ENCODE data around the gene ZNF521. TPM values are rescaled to one million over a fixed set of nuclear protein-coding genes. Genes with fewer than 3 reads are reported as not detected.
A peak's percentile ranks its signal among the peaks of the same experiment; 100 is the strongest.

Gene ZNF521
- total RNA-seq, 1 donor from 2014 or later, result 48.0 TPM

DNA sequence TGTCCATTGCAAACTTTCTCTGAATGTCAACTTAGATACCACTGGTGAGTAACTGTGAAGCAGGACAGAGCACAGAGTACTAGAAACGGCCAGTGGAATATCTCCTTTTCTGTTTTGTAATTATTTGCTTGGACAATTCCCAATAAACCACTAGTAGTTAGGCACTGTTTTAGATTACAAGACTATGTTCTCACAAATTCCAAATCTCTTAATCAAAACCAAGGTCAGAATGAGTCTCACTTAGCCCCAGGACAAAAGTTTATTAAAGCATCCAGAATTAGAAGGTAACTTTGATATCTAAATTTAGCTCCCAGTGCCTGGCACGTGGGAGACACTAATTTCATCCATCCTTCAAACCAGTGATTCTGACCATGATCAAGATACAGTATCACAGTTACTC, 89.0 kb downstream of the ZNF521 start:
- no peaks in the 10 kb centered on the region for H3K27me3 Mint-ChIP-seq (ENCODE audit: low read depth, unreplicated experiment)
- H3K79me2 ChIP-seq (ENCODE audit: insufficient read depth, low read length), result no peaks in the 10 kb centered on the region

DNA sequence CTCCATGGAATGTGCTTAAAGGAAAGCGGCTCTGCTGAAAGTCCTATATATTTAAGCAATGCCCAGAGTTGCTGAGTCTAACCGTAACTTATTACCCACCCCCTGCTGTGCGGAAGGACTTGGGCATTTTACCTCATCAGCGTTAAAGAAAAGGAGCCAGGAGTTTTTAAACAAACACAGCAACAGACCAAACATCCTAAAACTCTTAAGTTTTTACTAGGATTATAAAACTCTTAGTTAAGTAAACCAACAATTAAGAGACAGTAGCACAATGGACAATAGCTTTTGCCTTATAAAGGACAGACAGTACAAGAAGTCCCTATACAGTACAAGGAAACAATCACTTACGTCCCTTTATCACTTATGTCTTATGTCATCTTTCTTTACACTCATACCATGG, 90.2 kb downstream of the ZNF521 start:
- H3K4me1 Mint-ChIP-seq (ENCODE audit: low read depth, unreplicated experiment), result peaks cover 9% of the 10 kb centered on the region
- TF ChIP-seq, protein P1, sequence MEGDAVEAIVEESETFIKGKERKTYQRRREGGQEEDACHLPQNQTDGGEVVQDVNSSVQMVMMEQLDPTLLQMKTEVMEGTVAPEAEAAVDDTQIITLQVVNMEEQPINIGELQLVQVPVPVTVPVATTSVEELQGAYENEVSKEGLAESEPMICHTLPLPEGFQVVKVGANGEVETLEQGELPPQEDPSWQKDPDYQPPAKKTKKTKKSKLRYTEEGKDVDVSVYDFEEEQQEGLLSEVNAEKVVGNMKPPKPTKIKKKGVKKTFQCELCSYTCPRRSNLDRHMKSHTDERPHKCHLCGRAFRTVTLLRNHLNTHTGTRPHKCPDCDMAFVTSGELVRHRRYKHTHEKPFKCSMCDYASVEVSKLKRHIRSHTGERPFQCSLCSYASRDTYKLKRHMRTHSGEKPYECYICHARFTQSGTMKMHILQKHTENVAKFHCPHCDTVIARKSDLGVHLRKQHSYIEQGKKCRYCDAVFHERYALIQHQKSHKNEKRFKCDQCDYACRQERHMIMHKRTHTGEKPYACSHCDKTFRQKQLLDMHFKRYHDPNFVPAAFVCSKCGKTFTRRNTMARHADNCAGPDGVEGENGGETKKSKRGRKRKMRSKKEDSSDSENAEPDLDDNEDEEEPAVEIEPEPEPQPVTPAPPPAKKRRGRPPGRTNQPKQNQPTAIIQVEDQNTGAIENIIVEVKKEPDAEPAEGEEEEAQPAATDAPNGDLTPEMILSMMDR (IDR thresholded peaks at IDR 0.05; ENCODE audit: insufficient read depth, low read depth, low read length), result no peak
- no peak for TF ChIP-seq EZH2 (IDR thresholded peaks at IDR 0.05; ENCODE audit: insufficient read depth, low read length)
- no peaks in the 10 kb centered on the region for H3K9me3 Mint-ChIP-seq (ENCODE audit: unreplicated experiment)
- Histone ChIP-seq H3K27me3 (ENCODE audit: insufficient read depth, low read length) (no peaks in the 10 kb centered on the region), H3K79me2 (ENCODE audit: insufficient read depth, low read length) (no peaks in the 10 kb centered on the region), H3K9me3 (ENCODE audit: insufficient read depth, low read depth, low read length) (no peaks in the 10 kb centered on the region), H3K9ac (ENCODE audit: low read length) (no peak overlapping the region), H3K4me1 (ENCODE audit: insufficient read depth, low read length) (no peaks in the 10 kb centered on the region), H3K4me3 (ENCODE audit: insufficient read depth, low read depth, low read length) (no peak overlapping the region), H4K20me1 (ENCODE audit: insufficient read depth, low read length) (no peaks in the 10 kb centered on the region), H3K36me3 (ENCODE audit: insufficient read depth, low read length) (no peaks in the 10 kb centered on the region), H2AFZ (ENCODE audit: low read depth, low read length) (no peak overlapping the region), H3K4me2 (ENCODE audit: low read length) (no peak overlapping the region), H3K27ac (ENCODE audit: low read depth, low read length) (no peak overlapping the region)
- DNase-seq (ENCODE audit: low read depth), result no peak
- no peak for FAIRE-seq
- no peaks in the 10 kb centered on the region for H3K27me3 Mint-ChIP-seq (ENCODE audit: low read depth, unreplicated experiment)
- no peak overlapping the region for H3K4me3 Mint-ChIP-seq (ENCODE audit: unreplicated experiment)
- peaks cover 10% of the 10 kb centered on the region for H3K36me3 Mint-ChIP-seq (ENCODE audit: low read depth, unreplicated experiment)
- H3K27ac Mint-ChIP-seq (ENCODE audit: unreplicated experiment), result no peak overlapping the region

More for the DNA sequence above, 89.0 kb downstream of the ZNF521 start:
- no peaks in the 10 kb centered on the region for H3K27me3 ChIP-seq (ENCODE audit: insufficient read depth, low read length)
- no peak overlapping the region for H3K27ac ChIP-seq (ENCODE audit: low read depth, low read length)
- H3K36me3 Mint-ChIP-seq (ENCODE audit: low read depth, unreplicated experiment), result peaks cover 10% of the 10 kb centered on the region
- H4K20me1 ChIP-seq (ENCODE audit: insufficient read depth, low read length), result no peaks in the 10 kb centered on the region
- no peak overlapping the region for H3K4me3 ChIP-seq (ENCODE audit: insufficient read depth, low read depth, low read length)
- H3K27ac Mint-ChIP-seq (ENCODE audit: unreplicated experiment), result no peak overlapping the region
- FAIRE-seq, result peak; percentile 39
- H3K4me3 Mint-ChIP-seq (ENCODE audit: unreplicated experiment), result no peak overlapping the region
- H2AFZ ChIP-seq (ENCODE audit: low read depth, low read length), result no peak overlapping the region
- DNase-seq (ENCODE audit: low read depth), result peak; percentile 55
- peaks cover 14% of the 10 kb centered on the region for H3K4me1 Mint-ChIP-seq (ENCODE audit: low read depth, unreplicated experiment)
- no peaks in the 10 kb centered on the region for H3K4me1 ChIP-seq (ENCODE audit: insufficient read depth, low read length)
- TF ChIP-seq, protein P1 (IDR thresholded peaks at IDR 0.05; ENCODE audit: insufficient read depth, low read depth, low read length), result no peak
- TF ChIP-seq EZH2 (IDR thresholded peaks at IDR 0.05; ENCODE audit: insufficient read depth, low read length), result no peak
- H3K9me3 Mint-ChIP-seq (ENCODE audit: unreplicated experiment), result no peaks in the 10 kb centered on the region
- H3K9ac ChIP-seq (ENCODE audit: low read length), result no peak overlapping the region
- no peak overlapping the region for H3K4me2 ChIP-seq (ENCODE audit: low read length)
- H3K9me3 ChIP-seq (ENCODE audit: insufficient read depth, low read depth, low read length), result no peaks in the 10 kb centered on the region
- no peaks in the 10 kb centered on the region for H3K36me3 ChIP-seq (ENCODE audit: insufficient read depth, low read length)

DNA sequence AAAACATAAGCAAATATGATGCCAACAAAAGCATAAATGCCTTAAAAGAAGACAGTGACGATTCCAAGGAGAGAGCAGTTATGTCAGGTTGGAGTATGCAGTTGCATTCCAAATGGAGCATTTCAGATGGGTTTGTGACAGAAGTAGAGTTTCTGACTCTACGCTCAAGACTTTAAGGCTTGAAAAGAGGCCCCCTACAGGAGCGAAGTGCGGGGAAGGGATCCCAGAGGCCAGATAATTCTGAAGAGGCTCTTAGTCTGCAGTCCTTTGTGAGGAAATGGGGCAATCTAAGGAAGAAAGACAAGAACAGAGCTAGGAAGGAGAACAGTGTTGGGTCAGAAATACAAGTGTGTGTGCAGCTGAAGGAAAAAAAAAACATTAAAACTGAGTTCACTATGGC, 95.5 kb downstream of the ZNF521 start:
- Histone ChIP-seq H3K9ac (ENCODE audit: low read length) (no peak overlapping the region), H3K27ac (ENCODE audit: low read depth, low read length) (no peak overlapping the region), H3K4me2 (ENCODE audit: low read length) (no peak overlapping the region), H4K20me1 (ENCODE audit: insufficient read depth, low read length) (no peaks in the 10 kb centered on the region), H3K9me3 (ENCODE audit: insufficient read depth, low read depth, low read length) (no peaks in the 10 kb centered on the region), H2AFZ (ENCODE audit: low read depth, low read length) (no peak overlapping the region), H3K36me3 (ENCODE audit: insufficient read depth, low read length) (no peaks in the 10 kb centered on the region), H3K4me3 (ENCODE audit: insufficient read depth, low read depth, low read length) (no peak overlapping the region), H3K27me3 (ENCODE audit: insufficient read depth, low read length) (no peaks in the 10 kb centered on the region), H3K4me1 (ENCODE audit: insufficient read depth, low read length) (peaks cover 6% of the 10 kb centered on the region), H3K79me2 (ENCODE audit: insufficient read depth, low read length) (no peaks in the 10 kb centered on the region)
- TF ChIP-seq, protein P1 (IDR thresholded peaks at IDR 0.05; ENCODE audit: insufficient read depth, low read depth, low read length), result no peak
- TF ChIP-seq EZH2 (IDR thresholded peaks at IDR 0.05; ENCODE audit: insufficient read depth, low read length), result no peak
- H3K9me3 Mint-ChIP-seq (ENCODE audit: unreplicated experiment), result no peaks in the 10 kb centered on the region
- no peak overlapping the region for H3K4me3 Mint-ChIP-seq (ENCODE audit: unreplicated experiment)
- no peak overlapping the region for H3K27ac Mint-ChIP-seq (ENCODE audit: unreplicated experiment)
- FAIRE-seq (no peak), DNase-seq (ENCODE audit: low read depth) (no peak)
- no peaks in the 10 kb centered on the region for H3K27me3 Mint-ChIP-seq (ENCODE audit: low read depth, unreplicated experiment)
- peaks cover 8% of the 10 kb centered on the region for H3K36me3 Mint-ChIP-seq (ENCODE audit: low read depth, unreplicated experiment)
- H3K4me1 Mint-ChIP-seq (ENCODE audit: low read depth, unreplicated experiment), result peaks cover 15% of the 10 kb centered on the region
